ENCODE data around the gene CFAP61. TPM values are rescaled to one million over a fixed set of nuclear protein-coding genes. Genes with fewer than 3 reads are reported as not detected.
"Not testable (repeated sequence)": the region's sequence is repeated elsewhere in the genome, so short reads cannot be mapped to it uniquely, and the experiment has no call there.

The CFAP61 gene
- total and polyA plus RNA-seq, 11 donors = 12.1 to 102 (median 41.8) TPM

DNA sequence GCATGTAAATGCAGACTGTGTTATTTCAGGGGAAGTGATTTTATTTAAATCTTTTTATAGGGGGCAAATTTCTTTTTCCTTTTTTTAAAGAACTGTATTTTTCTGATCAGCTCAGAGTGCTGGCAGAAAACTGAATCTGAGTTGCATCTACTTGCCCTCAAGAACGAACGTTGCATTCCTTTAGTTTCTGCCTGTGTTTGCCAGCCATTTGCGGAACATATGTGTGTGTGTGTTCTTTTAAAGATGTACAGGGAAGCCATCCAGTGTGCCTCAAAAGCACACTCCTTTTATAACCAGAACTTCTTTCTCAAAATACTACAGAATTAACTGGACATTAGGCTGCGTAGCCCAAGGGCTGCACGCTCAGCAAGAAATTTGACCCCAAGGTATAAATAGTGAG is 289.7 kb downstream of the CFAP61 start:
- Histone ChIP-seq H3K4me1 (no peaks in the 10 kb centered on the region), H3K4me3 (no peak overlapping the region), H3K9me3 (peaks cover 0 to 6% (median 0%) of the 10 kb centered on the region in 12 donors), H3K27me3 (no peaks in the 10 kb centered on the region), H3K27ac (no peak overlapping the region), H3K36me3 (no peaks in the 10 kb centered on the region)
- intact Hi-C loops (cut with DNase I) = loop anchor here in 1 of 10 donors (10.0 kb wide), 1 partner anchor 73 kb away; no protein-coding TSS in a partner anchor
- no peak for TF ChIP-seq POLR2A (IDR thresholded peaks at IDR 0.05)
- TF ChIP-seq, protein P1, sequence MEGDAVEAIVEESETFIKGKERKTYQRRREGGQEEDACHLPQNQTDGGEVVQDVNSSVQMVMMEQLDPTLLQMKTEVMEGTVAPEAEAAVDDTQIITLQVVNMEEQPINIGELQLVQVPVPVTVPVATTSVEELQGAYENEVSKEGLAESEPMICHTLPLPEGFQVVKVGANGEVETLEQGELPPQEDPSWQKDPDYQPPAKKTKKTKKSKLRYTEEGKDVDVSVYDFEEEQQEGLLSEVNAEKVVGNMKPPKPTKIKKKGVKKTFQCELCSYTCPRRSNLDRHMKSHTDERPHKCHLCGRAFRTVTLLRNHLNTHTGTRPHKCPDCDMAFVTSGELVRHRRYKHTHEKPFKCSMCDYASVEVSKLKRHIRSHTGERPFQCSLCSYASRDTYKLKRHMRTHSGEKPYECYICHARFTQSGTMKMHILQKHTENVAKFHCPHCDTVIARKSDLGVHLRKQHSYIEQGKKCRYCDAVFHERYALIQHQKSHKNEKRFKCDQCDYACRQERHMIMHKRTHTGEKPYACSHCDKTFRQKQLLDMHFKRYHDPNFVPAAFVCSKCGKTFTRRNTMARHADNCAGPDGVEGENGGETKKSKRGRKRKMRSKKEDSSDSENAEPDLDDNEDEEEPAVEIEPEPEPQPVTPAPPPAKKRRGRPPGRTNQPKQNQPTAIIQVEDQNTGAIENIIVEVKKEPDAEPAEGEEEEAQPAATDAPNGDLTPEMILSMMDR (IDR thresholded peaks at IDR 0.05) = no peak
- 83 to 89% (median 85%) methylated on average over 5 of the region's 5 CpGs for WGBS, 4 donors
- ATAC-seq (no peak), DNase-seq (no peak)

DNA sequence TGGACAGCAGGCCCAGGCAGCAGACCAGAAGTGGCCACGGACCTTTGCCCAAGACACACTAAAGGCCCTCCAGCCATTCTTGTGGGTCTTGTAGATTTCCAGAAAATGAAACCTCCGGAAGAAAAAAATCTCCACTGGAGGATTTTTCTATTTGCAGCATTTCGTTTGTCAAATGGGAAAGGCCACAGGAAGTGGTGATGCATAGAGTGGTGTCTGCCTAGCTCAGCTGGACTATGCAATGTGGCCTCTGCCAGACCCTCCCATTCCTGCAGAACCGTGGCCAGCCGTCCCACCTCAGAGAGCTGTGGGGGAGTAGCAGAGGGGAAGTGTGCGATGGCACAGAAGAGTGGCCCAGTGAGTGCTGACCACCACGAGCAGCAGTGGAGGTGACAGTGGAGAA is 291.6 kb downstream of the CFAP61 start:
- Histone ChIP-seq H3K27me3 (no peaks in the 10 kb centered on the region), H3K36me3 (no peaks in the 10 kb centered on the region), H3K4me3 (no peak overlapping the region), H3K9me3 (peaks cover 0 to 21% (median 0%) of the 10 kb centered on the region in 12 donors), H3K4me1 (no peaks in the 10 kb centered on the region), H3K27ac (no peak overlapping the region)
- no peak for TF ChIP-seq POLR2A (IDR thresholded peaks at IDR 0.05)
- TF ChIP-seq, protein P1 (IDR thresholded peaks at IDR 0.05) = no peak
- no peak for ATAC-seq
- no peak for DNase-seq
- intact Hi-C loops (cut with DNase I) = loop anchor here in 1 of 10 donors (10.0 kb wide), 1 partner anchor 71 kb away; no protein-coding TSS in a partner anchor
- WGBS, 4 donors = 56 to 74% (median 62%) methylated on average over 7 of the region's 7 CpGs

DNA sequence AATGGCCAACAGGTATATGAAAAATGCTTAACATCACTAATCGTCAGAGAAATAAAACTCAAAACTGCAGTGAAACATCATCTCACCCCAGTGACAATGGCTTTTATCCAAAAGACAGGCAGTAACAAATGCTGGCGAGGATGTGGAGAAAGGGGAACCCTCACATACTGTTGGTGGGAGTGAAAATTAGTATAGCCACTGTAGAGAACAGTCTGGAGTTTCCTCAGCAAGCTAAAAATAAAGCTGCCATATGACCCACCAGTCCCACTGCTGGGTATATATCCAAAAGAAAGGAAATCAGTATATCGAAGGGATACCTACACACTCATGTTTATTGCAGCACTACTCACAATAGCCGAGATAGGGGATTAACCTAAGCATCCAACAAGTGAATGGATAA is 292.1 kb downstream of the CFAP61 start:
- Histone ChIP-seq H3K9me3 (peaks cover 0 to 21% (median 0%) of the 10 kb centered on the region in 12 donors), H3K36me3 (no peaks in the 10 kb centered on the region), H3K27me3 (no peaks in the 10 kb centered on the region), H3K4me1 (no peaks in the 10 kb centered on the region), H3K4me3 (no peak overlapping the region), H3K27ac (no peak overlapping the region)
- no peak for ATAC-seq
- WGBS, 4 donors = 79 to 83% (median 82%) methylated on average over 4 of the region's 4 CpGs
- DNase-seq = no peak
- intact Hi-C loops (cut with DNase I) = loop anchor here in 1 of 10 donors (10.0 kb wide), 1 partner anchor 70 kb away; no protein-coding TSS in a partner anchor
- TF ChIP-seq, protein P1 (IDR thresholded peaks at IDR 0.05) = no peak
- TF ChIP-seq POLR2A (IDR thresholded peaks at IDR 0.05) = no peak

DNA sequence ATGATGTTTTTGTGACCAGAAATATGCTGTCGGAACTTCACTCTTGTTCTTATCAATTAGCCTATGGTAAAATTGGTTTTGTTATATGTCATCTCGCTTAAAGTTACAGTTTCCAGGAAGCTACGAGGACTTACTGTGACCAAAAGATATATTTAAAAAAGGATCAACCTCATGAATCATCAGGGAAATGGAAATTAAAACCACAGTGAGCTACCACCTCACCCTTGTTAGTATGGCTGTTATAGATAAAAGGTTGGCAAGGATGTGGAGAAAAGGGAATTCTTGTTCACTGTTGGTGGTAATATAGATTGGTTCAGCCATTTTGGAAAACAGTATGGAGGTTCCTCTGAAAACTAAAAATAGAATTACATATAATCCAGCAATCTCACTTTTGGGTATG is 301.2 kb downstream of the CFAP61 start:
- no peak overlapping the region for H3K4me3 ChIP-seq
- intact Hi-C loops (cut with DNase I) = no loop called here
- peaks cover 0 to 6% (median 0%) of the 10 kb centered on the region in 12 donors for H3K9me3 ChIP-seq
- H3K27ac ChIP-seq = no peak overlapping the region
- no peaks in the 10 kb centered on the region for H3K27me3 ChIP-seq
- 78 to 88% (median 79%) methylated on average over 3 of the region's 3 CpGs for WGBS, 4 donors
- ATAC-seq (no peak), DNase-seq (no peak)
- no peaks in the 10 kb centered on the region for H3K4me1 ChIP-seq
- H3K36me3 ChIP-seq = no peaks in the 10 kb centered on the region
- TF ChIP-seq, protein P1 (IDR thresholded peaks at IDR 0.05) = no peak
- TF ChIP-seq POLR2A (IDR thresholded peaks at IDR 0.05) = no peak

DNA sequence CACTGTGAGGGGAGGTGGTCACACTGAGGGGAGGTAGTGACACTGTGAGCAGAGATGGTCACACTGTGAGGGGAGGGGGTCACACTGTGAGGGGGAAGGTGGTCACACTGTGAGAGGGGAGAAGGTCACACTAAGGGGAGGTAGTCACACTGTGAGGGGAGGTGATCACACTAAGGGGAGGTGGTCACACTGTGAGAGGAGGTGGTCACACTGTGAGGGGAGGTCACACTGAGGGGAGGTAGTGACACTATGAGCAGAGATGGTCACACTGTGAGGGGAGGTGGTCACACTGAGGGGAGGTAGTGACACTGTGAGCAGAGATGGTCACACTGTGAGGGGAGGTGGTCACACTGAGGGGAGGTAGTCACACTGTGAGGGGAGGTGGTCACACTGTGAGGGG is 303.2 kb downstream of the CFAP61 start:
- DNase-seq; H3K27me3 ChIP-seq; intact Hi-C loops (cut with DNase I); H3K36me3 ChIP-seq; H3K9me3 ChIP-seq; ATAC-seq; H3K27ac ChIP-seq; H3K4me3 ChIP-seq; H3K4me1 ChIP-seq: not testable (repeated sequence)

All from heart left ventricle (tissue), 16 donors.